ENCODE results near the gene AKR1C4. TPM values are rescaled to one million over a fixed set of nuclear protein-coding genes. Genes with fewer than 3 reads are reported as not detected.
"Not testable (repeated sequence)": the region's sequence is repeated elsewhere in the genome, so short reads cannot be mapped to it uniquely, and the experiment has no call there.

AKR1C4 gene
- total RNA-seq, 3 donors from 2014 or later: not detected

GRCh38 chr10:5234106-5234860, 37.6 kb downstream of the AKR1C4 start:
- Histone ChIP-seq H3K4me1 (ENCODE audit: low read depth) (no peaks in the 10 kb centered on the region), H3K36me3 (ENCODE audit: low read depth) (no peaks in the 10 kb centered on the region), H3K9me3 (no peaks in the 10 kb centered on the region), H3K4me3 (no peak overlapping the region)
- intact Hi-C loops (cut with DNase I, micrococcal nuclease): no loop called here
- ATAC-seq (peak; percentile 94), DNase-seq (peak in 1 of 3 donors; percentile 64)
- TF ChIP-seq, protein P1, sequence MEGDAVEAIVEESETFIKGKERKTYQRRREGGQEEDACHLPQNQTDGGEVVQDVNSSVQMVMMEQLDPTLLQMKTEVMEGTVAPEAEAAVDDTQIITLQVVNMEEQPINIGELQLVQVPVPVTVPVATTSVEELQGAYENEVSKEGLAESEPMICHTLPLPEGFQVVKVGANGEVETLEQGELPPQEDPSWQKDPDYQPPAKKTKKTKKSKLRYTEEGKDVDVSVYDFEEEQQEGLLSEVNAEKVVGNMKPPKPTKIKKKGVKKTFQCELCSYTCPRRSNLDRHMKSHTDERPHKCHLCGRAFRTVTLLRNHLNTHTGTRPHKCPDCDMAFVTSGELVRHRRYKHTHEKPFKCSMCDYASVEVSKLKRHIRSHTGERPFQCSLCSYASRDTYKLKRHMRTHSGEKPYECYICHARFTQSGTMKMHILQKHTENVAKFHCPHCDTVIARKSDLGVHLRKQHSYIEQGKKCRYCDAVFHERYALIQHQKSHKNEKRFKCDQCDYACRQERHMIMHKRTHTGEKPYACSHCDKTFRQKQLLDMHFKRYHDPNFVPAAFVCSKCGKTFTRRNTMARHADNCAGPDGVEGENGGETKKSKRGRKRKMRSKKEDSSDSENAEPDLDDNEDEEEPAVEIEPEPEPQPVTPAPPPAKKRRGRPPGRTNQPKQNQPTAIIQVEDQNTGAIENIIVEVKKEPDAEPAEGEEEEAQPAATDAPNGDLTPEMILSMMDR (IDR thresholded peaks at IDR 0.05): no peak

DNA sequence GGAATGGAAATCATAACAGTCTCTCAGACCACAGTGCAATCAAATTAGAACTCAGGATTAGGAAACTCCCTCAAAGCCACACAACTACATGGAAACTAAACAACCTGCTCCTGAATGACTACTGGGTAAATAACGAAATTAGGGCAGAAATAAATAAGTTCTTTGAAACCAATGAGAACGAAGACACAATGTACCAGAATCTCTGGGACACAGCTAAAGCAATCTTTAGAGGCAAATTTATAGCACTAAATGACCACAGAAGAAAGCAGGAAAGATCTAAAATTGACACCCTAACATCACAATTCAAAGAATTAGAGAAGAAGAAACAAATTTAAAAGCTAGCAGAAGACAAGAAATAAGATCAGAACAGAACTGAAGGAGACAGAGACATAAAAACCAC, 40.9 kb downstream of the AKR1C4 start:
- ATAC-seq; H3K9me3 ChIP-seq; H3K36me3 ChIP-seq (ENCODE audit: low read depth); H3K4me3 ChIP-seq; DNase-seq; H3K4me1 ChIP-seq (ENCODE audit: low read depth); intact Hi-C loops (cut with DNase I, micrococcal nuclease): not testable (repeated sequence)

GRCh38 chr10:5242585-5242984, 45.9 kb downstream of the AKR1C4 start:
- Histone ChIP-seq H3K4me3 (no peak overlapping the region), H3K4me1 (ENCODE audit: low read depth) (no peaks in the 10 kb centered on the region), H3K36me3 (ENCODE audit: low read depth) (no peaks in the 10 kb centered on the region), H3K9me3 (no peaks in the 10 kb centered on the region)
- intact Hi-C loops (cut with DNase I, micrococcal nuclease): no loop called here
- ATAC-seq: no peak
- no peak for DNase-seq
- TF ChIP-seq, protein P1 (IDR thresholded peaks at IDR 0.05): no peak

- Histone ChIP-seq H3K36me3 (ENCODE audit: low read depth) (no peaks in the 10 kb centered on the region), H3K4me1 (ENCODE audit: low read depth) (no peaks in the 10 kb centered on the region), H3K9me3 (no peaks in the 10 kb centered on the region), H3K4me3 (peak overlapping the region; percentile 4)
- intact Hi-C loops (cut with DNase I, micrococcal nuclease): no loop called here
- TF ChIP-seq, protein P1 (IDR thresholded peaks at IDR 0.05): no peak
- peak; percentile 16 for ATAC-seq
- no peak for DNase-seq
Measured at GRCh38 chr10:5243521-5243987, 46.9 kb downstream of the AKR1C4 start.

- Histone ChIP-seq H3K36me3 (ENCODE audit: low read depth) (no peaks in the 10 kb centered on the region), H3K4me1 (ENCODE audit: low read depth) (peaks cover 5% of the 10 kb centered on the region), H3K4me3 (no peak overlapping the region), H3K9me3 (no peaks in the 10 kb centered on the region)
- intact Hi-C loops (cut with DNase I, micrococcal nuclease): no loop called here
- peak; percentile 16 for ATAC-seq
- TF ChIP-seq, protein P1 (IDR thresholded peaks at IDR 0.05): no peak
- DNase-seq: no peak
Measured at GRCh38 chr10:5252177-5253037, 55.8 kb downstream of the AKR1C4 start.

- Histone ChIP-seq H3K36me3 (ENCODE audit: low read depth) (no peaks in the 10 kb centered on the region), H3K4me3 (no peak overlapping the region), H3K4me1 (ENCODE audit: low read depth) (peaks cover 5% of the 10 kb centered on the region), H3K9me3 (no peaks in the 10 kb centered on the region)
- TF ChIP-seq, protein P1 (IDR thresholded peaks at IDR 0.05): no peak
- DNase-seq (peak in 1 of 3 donors; percentile 10), ATAC-seq (peak; percentile 95)
- intact Hi-C loops (cut with DNase I, micrococcal nuclease): no loop called here
Measured at GRCh38 chr10:5254488-5254887, 57.9 kb downstream of the AKR1C4 start.

DNA sequence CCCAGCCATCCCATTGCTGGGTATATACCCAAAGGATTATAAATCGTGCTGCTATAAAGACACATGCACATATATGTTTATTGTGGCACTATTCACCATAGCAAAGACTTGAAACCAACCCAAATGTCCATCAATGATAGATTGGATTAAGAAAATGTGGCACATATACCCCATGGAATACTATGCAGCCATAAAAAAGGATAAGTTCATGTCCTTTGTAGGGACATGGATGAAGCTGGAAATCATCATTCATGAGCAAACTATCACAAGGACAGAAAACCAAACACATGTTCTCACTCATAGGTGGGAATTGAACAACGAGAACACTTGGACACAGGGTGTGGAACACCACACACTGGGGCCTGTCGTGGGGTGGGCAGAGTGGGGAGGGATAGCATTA, 61.1 kb downstream of the AKR1C4 start:
- H3K36me3 ChIP-seq (ENCODE audit: low read depth); ATAC-seq; intact Hi-C loops (cut with DNase I, micrococcal nuclease); H3K9me3 ChIP-seq; DNase-seq; H3K4me3 ChIP-seq; H3K4me1 ChIP-seq (ENCODE audit: low read depth): not testable (repeated sequence)

All from mucosa of descending colon (tissue), 3 donors.